T-helper 22 cell (primary cell): ENCODE measurements around the gene RTN4RL2.
A peak's percentile ranks its signal among the peaks of the same experiment; 100 is the strongest.

Experiments used
- DNase-seq: peaks from one replicate; pipeline ENCODE4 v3.0.0-alpha.2; 2020; ENCODE audit warnings: low read depth

RTN4RL2 gene

DNA sequence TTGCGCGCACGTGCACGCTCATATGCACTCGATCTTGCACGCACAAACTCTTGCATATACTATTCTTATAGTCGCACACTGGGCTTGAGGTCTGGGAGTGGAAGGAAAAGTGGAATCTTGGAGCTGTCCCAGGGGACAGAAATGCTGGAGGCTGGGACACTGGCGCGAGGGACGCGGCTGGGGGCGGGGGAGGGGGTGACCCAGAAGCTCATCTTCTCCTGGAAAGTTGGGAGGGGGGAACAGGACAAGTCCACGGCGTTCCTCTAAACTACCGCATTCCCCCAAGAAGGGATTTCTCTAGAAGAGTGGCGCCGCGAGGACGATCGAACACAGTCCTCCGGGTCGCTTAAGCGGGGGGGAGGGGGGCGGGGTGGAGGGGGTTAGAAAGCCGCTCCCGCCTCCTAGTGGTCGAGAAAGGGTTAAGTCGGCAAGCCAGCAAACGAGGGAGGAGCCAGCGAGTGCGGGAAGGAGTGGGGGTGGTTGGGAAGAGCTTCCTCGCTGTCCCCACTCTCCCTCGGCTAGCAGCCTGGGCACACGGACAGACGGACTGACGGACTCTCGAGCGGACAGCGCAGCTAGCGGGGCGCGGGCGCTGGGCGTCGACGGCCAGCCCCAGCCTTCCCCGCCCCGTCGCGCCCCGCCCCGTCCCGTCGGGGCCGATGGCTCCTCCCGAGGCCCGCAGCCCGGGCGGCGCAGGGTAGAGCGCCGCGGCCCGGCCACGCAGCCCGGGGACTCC lies at the start of gene RTN4RL2:
TSS of gene RTN4RL2 (plus strand) at position 507 of the 736 bp plus-strand sequence. CDS start 338 bp downstream, outside the sequence.
- no peak for DNase-seq

GRCh38 chr11:57413681-57414080 lies 46.6 kb upstream of the RTN4RL2 start:
- DNase-seq: no peak

GRCh38 chr11:57414612-57415212 lies 45.6 kb upstream of the RTN4RL2 start:
- no peak for DNase-seq

GRCh38 chr11:57416436-57416835 lies 43.9 kb upstream of the RTN4RL2 start:
- DNase-seq: no peak

DNA sequence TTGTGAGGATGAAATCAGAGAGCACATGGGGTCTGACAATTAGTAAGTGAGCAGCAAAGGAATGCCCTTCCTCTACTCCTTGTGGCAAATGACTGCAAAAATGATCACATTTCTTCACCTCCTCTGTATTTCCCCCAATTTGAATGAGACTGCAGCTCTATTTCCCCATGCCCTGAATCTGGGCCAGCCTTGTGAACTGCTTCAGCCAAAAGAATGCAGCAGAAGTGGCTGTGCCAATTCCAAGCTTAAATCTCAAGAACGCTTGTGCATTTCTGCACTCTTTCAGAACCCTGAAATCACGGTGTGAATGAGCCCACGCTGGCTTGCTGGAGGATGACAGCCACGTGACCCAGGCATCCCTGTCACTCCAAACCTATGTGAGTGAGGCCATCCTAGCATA lies 43.3 kb upstream of the RTN4RL2 start:
- DNase-seq: no peak

DNA sequence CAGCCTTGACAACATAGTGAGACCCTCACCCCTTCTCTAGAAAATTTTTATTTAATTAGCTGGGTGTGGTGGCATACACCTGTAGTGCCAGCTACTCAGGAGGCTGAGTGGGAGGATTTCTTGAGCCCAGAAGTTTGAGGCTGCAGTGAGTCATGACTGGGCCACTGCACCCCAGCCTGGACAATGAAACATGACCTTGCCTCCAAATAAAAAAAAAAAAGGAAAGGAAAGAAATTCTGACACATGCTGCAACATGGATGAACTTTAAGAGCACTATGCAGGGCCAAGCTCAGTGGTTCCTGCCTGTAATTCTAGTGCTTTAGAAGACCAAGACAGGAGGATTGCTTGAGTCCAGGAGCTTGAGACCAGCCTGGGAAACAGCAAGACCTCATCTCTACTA lies 42.2 kb upstream of the RTN4RL2 start:
- no peak for DNase-seq

DNA sequence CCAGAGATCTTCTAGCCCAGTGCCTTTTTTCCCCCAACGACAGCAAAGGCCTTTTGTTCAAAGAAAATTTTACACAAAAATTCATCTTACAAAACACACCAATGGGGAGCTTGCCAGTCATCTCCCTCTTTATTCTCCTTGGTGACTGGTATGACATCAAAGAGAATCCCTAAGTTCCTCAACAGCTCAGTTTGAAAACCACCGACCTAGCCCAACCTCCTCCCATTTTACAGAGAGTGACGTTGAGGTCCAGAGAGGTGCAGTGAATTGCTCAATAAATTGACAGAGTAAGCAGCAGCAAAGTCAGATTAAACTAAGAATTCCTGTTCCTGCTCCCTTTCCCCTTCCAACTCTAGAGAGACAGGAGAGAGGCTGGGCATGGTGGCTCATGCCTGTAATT lies 41.2 kb upstream of the RTN4RL2 start:
- DNase-seq: no peak

DNA sequence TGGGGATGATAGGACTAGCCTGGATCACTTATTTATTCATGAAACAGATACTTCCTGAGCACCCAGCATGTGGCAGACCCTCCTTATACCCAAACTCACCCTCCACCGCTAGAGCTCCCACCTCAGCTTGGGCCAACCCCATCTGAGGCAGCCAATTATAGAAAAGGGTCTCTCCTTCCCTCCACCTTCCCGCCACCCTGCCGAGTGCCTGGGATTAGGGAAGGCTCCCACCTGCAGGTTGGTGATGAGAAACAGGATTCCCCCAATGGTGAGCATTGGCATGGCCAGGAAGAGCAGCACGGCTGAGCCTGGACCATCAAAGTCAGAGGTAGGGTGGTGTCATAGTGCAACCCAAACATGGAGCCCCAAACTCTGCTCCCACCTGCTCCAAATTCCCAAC lies 39.3 kb upstream of the RTN4RL2 start:
- no peak for DNase-seq

DNA sequence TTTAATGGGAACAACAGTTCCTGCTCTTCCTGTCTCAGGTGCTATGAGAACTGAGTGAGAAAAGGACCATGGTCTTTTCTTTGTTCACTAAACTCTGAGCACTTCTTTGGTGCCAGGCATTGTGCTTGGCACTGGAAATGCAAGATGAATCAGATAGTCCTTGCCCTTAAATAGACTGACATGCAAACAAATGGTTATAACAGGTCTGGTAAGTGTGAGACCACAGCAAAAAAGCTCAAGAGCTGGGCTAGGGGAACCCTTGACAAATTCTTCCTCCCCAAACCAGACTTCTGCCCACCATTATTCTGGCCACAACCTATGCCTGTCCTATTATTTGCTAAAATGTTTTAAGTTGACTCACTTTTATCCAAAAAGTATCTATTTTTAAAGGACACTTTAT lies 38.5 kb upstream of the RTN4RL2 start:
- DNase-seq: no peak

GRCh38 chr11:57422669-57423068 lies 37.7 kb upstream of the RTN4RL2 start:
- no peak for DNase-seq

DNA sequence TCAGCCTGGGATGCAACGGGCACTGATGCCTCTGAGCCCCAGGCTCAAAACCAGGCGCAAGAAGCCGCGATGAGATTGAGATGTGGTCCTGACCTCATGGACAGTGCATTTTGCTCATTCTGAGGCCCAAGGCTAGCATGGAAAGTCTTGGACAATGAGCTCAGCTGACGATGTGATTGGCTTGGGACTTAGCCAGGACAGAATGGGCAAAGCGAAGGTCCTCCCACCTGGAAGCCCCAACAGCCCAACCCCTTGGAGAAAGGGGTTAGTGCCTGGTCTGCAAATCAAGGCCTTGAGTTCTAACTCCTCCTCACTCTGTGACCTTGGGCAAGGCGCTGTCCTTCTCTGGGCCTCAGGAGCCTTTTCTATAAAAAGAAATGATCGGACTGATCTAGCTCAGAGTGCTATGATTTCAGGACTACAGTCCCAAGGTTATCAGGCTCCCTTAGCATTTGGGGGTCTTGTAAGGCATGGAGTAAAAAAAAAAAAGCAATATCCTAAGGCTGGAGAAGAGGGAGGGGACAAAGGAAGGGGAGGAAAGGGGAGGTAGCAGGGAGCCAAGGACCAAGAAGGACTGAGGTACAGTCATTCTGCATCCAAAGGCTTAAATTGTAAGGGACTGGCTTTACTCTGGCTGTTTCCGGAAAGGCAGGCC lies 36.1 kb upstream of the RTN4RL2 start:
- no peak for DNase-seq

DNA sequence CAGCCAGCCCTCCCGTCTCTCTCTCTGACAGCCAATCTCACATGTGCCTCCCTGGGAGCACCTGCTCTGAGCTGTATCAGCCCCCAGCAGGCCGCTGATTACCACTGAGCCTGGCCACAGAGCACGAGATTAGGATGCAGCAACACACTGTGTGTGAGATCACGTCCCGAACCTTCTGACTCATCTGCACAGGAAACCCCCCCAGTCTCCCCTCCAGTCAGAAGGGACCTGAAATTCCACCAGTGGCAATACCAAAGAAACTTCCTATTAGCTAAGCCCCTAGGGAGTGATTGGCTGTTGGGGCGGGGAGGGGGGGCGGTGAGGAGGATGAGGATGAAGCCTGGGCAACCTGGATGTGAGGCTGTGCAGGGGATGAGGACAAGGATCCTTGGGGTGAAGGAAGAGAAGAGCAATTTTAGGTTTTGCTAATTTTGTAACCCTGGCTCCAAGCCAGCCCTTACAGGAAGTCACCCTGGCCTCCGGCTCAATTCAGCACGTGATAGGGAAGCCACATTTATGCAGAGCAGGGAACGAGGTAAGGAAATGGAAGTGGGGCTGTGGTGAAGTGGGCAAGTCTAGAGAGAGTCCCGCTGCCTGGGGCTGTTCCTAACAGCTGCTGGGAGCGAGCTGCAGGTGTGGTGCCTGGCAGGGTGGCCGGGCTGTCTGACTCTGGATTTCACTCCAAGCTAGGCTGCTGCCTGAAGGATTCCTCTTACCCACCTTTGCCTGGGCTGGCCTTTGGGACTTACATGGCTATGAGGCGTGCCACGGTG lies 35.4 kb upstream of the RTN4RL2 start:
- DNase-seq: peak; percentile 87

GRCh38 chr11:57425565-57426438 lies 34.5 kb upstream of the RTN4RL2 start:
- no peak for DNase-seq

GRCh38 chr11:57426439-57426928 lies 33.8 kb upstream of the RTN4RL2 start:
- DNase-seq: no peak

GRCh38 chr11:57426929-57427726 lies 33.2 kb upstream of the RTN4RL2 start, which contains the start of gene SLC43A3:
SLC43A3 (minus strand) TSS chr11:57427121; CDS start chr11:57426172, 949 bp downstream.
- DNase-seq: peak; percentile 42

DNA sequence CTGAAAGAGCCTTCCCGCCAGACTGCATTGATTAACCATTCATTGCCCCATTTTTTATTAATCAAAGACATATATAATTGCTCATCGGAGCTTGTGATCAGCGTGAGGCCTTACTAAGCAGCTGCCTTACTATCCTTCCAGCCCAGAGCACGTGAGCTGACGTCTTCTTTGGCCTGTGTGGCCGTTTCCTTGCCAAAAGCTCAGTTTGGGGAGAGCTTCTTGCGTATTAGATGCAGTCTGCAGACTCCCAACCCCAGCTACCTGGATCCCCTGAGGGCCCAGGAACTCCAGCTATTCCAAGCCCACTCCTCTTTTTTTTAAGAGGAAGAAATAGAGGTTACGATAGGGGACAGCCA lies 32.6 kb upstream of the RTN4RL2 start:
- DNase-seq: no peak

DNA sequence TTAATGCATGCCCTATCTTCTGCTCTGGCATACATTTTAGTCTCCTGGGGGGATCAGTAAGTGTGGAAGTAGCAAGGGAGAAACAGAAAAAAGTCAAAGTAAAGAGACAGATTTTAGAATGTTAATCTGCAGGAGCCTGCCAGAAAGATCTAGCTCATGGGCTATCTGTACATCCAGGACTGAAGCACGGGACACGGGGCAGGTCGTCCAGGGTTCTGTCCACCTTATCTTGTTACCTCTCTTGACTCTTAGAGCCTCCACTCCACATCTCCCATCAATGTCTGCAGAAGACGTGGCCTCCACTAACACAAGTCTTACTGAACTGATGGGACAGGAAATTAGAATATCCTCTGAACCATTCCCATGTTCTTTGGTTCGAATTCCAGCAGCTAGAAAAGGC lies 31.7 kb upstream of the RTN4RL2 start:
- no peak for DNase-seq

DNA sequence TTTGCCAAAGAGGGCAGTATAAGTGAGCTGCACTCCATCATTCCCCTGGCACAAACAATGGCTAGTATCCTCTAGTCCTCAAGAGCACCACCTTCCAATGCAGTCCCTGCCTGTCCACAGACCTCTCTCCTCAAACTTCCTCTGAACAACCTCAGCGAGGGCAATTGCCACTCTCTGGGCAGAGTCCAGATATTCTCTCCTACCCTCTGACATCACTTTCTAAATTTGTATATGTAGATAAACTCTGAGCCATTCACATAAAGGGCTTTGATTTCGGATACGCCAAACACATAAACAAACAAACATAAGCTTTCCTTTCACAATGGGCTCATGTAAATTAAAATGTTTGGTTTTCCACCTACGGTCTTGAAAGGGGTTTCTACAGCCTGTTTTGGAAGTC lies 30.4 kb upstream of the RTN4RL2 start:
- no peak for DNase-seq

DNA sequence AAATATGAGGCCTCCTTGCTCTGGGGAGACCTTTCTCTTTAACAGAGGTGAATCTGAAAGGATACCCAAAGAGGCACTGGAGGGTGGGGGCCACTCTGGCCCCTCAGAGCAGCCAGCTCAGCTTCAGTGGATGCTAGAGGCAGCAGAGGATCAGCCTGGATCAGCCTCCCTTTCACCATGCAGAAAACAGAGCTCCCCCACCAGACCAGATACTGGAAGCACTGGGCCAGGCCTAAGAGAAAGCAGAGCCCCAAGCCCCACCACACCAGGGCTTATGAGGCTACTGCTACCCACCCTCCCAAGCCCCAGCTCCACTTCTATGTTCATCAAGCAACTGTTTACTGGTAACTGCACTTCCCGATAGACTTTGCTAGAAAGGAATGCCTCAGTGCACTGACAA lies 29.4 kb upstream of the RTN4RL2 start:
- DNase-seq: no peak

GRCh38 chr11:57432149-57432561 lies 28.2 kb upstream of the RTN4RL2 start:
- no peak for DNase-seq
